Esophagus squamous epithelium (tissue), 5 donors: ENCODE data around the gene PDPK1. TPM values are rescaled to one million over a fixed set of nuclear protein-coding genes. Genes with fewer than 3 reads are reported as not detected.

Experiments
- DNase-seq: peaks from one replicate; lab custom pipeline; 2025; lab: John Stamatoyannopoulos, UW
- H3K27ac ChIP-seq, 4 donors: fragments of 200-600 bp; sonication (generic); one replicate each; pipeline ENCODE4 v1.5.1; 2016 to 2019; ENCODE audit warnings: mild to moderate bottlenecking in 1 of 4
- H3K27me3 ChIP-seq, 4 donors: fragments of 200-600 bp; sonication (generic); 1 replicate in 3 of 4; 2 replicates in 1 of 4; pipeline versions ENCODE4 v1.5.1 to v1.6.0; 2017 to 2021; ENCODE audit warnings: antibody characterized with exemption in 1 of 4
- H3K36me3 ChIP-seq, 3 donors: fragments of 200-600 bp; sonication (generic); one replicate each; pipeline ENCODE4 v1.5.1; 2016 to 2019
- H3K4me1 ChIP-seq, 3 donors: fragments of 200-600 bp; sonication (generic); one replicate each; pipeline ENCODE4 v1.5.1; 2017 to 2019
- H3K4me3 ChIP-seq, 4 donors: fragments of 200-600 bp; sonication (generic); 1 replicate in 3 of 4; 2 replicates in 1 of 4; pipeline ENCODE4 v1.5.1; 2016 to 2019; ENCODE audit warnings: mild to moderate bottlenecking in 2 of 4, moderate library complexity in 1 of 4
- H3K9me3 ChIP-seq, 3 donors: fragments of 200-600 bp; sonication (generic); one replicate each; pipeline ENCODE4 v1.5.1; 2016 to 2019
- POLR2A ChIP-seq, 4 donors: fragments of 450-650 bp; IDR thresholded peaks; one replicate each; pipeline ENCODE4 v1.6.1; 2017; ENCODE audit warnings: antibody characterized with exemption in 4 of 4, mild to moderate bottlenecking in 4 of 4, moderate library complexity in 3 of 4
- WGBS, 2 donors: methylation state at CpG; one replicate each; pipeline ENCODE4 v1.1.5; 2018; 5-methylcytosine and 5-hydroxymethylcytosine counted together
- intact Hi-C: fragments of 100-400 bp; cut with DNase I; formaldehyde crosslinking; loops from one replicate; pipeline ENCODE4 v1.15.0; 2022
- total RNA-seq, 4 donors: library from RNA; depleted of rRNA; stranded (reverse); fragments of >200 nt; gene quantifications; one replicate each; pipeline ENCODE4 v1.1.0, GENCODE V29; 2016
- TF ChIP-seq, protein P1 (sequence below), 6 experiments: fragments of 450-650 bp in 4 of 6; fragments of 200-600 bp in 2 of 6; sonication (generic) in 2 of 6; IDR thresholded peaks; one replicate each; pipeline ENCODE4 v1.5.1; 2016 to 2019; ENCODE audit warnings: antibody characterized with exemption in 6 of 6, mild to moderate bottlenecking in 4 of 6, moderate library complexity in 4 of 6
- donor health status: DM: yes; HTN: yes; CAD: no.

The PDPK1 gene
- total RNA-seq, 4 donors from 2014 or later: 18.3 to 28.2 (median 23.3) TPM

DNA sequence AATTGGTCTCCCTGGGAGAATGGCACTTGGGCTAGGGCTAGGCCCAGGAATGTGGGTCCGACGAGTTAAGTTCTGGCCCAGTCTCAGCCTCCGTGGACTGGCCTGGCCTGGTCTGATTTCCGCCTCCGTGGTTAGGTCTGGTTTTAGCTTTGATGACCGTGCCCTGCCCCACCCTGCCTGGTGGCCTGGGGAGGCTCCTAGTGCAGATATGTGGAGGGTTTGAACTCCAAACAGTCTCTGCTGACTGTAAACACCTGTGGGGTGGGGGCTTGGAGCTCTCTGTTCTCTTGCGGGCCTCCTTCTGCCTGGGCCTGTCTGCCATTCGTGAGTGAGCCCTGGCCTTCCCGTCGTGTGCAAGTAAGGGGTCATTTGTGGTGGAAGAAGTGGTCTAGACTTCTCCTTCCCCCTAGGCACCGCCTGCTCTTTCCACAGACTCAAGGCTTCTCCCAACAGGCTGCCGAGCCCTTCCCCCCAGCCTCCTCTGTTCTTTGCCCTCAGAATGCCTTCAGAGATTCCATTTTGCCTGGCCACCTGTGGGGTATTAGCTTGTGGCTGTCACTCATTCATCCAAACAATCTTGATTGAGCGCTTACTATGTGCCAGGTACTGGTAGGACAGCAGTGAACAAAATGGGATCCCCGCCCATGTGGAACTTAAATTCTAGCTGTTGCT lies 22.5 kb upstream of the PDPK1 start:
- H3K27ac ChIP-seq: peak overlapping the region; percentile 97 to 100 (median 98)
- peak overlapping the region; percentile 89 to 94 (median 91) for H3K4me3 ChIP-seq
- intact Hi-C loops: no loop called here
- H3K27me3 ChIP-seq: no peaks in the 10 kb centered on the region
- peak in 1 of 4 donors; percentile 23 for TF ChIP-seq POLR2A (IDR thresholded peaks at IDR 0.05)
- TF ChIP-seq, protein P1, sequence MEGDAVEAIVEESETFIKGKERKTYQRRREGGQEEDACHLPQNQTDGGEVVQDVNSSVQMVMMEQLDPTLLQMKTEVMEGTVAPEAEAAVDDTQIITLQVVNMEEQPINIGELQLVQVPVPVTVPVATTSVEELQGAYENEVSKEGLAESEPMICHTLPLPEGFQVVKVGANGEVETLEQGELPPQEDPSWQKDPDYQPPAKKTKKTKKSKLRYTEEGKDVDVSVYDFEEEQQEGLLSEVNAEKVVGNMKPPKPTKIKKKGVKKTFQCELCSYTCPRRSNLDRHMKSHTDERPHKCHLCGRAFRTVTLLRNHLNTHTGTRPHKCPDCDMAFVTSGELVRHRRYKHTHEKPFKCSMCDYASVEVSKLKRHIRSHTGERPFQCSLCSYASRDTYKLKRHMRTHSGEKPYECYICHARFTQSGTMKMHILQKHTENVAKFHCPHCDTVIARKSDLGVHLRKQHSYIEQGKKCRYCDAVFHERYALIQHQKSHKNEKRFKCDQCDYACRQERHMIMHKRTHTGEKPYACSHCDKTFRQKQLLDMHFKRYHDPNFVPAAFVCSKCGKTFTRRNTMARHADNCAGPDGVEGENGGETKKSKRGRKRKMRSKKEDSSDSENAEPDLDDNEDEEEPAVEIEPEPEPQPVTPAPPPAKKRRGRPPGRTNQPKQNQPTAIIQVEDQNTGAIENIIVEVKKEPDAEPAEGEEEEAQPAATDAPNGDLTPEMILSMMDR (IDR thresholded peaks at IDR 0.05): no peak
- 16 to 26% methylated on average over 8 of the region's 14 CpGs for WGBS, 2 donors
- H3K9me3 ChIP-seq: no peaks in the 10 kb centered on the region
- peaks cover 0 to 23% (median 7%) of the 10 kb centered on the region in 3 donors for H3K36me3 ChIP-seq
- peaks cover 60 to 80% (median 60%) of the 10 kb centered on the region in 3 donors for H3K4me1 ChIP-seq
- no peak for DNase-seq

DNA sequence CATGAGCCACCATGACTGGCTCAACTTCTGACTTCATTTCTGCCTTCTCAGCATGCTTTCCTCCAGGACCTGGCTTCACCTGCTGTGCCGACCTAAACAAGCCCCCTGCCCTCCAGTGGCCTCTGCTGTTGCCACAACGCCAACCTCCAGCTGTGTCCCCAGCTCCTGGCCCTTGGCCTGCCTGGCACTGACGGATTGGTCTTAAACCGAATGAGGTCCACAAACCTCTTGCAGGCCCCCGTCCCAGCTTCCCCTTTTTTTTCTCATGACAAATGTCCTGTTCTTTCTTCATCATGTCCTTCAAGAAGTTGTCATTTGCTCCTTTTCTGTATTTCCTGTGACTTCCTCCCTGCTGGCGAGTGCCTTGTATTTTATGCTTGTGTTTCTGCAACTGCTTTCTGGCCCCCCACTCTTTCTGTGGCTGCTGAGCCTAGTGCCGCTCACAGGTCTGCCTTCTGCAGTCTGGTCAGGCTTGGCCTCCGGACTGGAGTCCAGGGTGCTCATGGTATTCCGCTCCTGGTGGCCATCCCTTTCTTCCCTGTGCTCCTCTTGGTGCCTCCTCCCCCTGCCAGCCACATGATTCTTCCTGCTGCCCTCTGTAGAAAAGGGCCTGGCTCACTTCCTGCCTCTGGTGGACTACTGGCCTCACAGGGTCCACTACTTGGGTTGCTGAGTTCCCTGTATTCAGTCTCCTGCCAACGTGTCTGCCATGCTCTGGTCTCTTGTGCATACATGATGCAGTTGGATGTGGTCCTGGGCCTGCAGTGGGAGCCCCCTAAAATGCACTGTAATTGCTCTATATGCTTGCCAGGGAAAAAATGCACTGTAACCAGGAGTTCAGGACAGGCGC lies 21.2 kb upstream of the PDPK1 start:
- peak in 1 of 4 donors; percentile 6 for TF ChIP-seq POLR2A (IDR thresholded peaks at IDR 0.05)
- TF ChIP-seq, protein P1 (IDR thresholded peaks at IDR 0.05): no peak

DNA sequence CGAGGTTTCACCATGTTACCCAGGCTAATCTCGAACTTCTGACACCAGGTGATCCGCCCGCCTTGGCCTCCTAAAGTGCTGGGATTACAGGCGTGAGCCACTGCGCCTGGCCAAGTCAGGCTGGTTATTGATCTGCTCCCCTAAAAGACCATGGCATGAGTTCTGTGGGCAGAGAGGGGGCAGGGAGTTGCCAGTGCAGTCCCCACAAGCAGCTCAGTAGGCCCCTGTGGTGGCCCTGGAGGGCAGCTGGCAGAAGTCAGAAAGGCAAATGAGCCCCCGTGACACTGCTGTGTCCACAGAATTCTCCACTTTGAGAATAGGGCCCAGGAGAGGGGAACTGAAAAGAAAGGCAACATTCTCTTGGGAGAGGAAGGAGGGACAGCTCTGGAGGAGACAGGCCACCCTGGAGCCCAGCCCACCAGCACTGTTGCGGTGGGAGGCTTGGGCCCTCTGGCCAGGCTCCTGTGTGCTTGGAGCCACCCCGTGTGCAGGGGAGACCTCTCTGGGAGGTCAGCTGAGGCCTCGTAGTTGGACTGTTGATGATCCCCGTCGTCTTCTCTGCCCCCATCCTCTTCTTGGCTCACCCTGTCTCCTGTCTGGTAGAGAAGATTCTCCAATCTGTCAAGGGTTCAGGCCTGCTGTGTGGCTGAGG lies 19.7 kb upstream of the PDPK1 start:
- intact Hi-C loops: no loop called here
- 65 to 89% methylated on average over 5 of the region's 12 CpGs for WGBS, 2 donors
- Histone ChIP-seq H3K9me3 (no peaks in the 10 kb centered on the region), H3K36me3 (peaks cover 0 to 37% (median 9%) of the 10 kb centered on the region in 3 donors), H3K27ac (peak overlapping the region; percentile 93 to 100 (median 98)), H3K4me1 (peaks cover 61 to 80% (median 61%) of the 10 kb centered on the region in 3 donors), H3K4me3 (no peak overlapping the region), H3K27me3 (no peaks in the 10 kb centered on the region)
- DNase-seq: no peak
- TF ChIP-seq, protein P1 (IDR thresholded peaks at IDR 0.05): no peak
- TF ChIP-seq POLR2A (IDR thresholded peaks at IDR 0.05): no peak

More for the DNA sequence above, 21.2 kb upstream of the PDPK1 start:
- H3K36me3 ChIP-seq: peaks cover 0 to 23% (median 7%) of the 10 kb centered on the region in 3 donors
- peaks cover 65 to 84% (median 69%) of the 10 kb centered on the region in 3 donors for H3K4me1 ChIP-seq
- H3K27ac ChIP-seq: peak overlapping the region; percentile 93 to 100 (median 98)
- peak overlapping the region in 3 of 4 donors; percentile 89 to 94 (median 92) for H3K4me3 ChIP-seq
- no peaks in the 10 kb centered on the region for H3K27me3 ChIP-seq
- no peak for DNase-seq
- WGBS, 2 donors: 52 to 62% methylated on average over 10 of the region's 11 CpGs
- no peaks in the 10 kb centered on the region for H3K9me3 ChIP-seq
- intact Hi-C loops: no loop called here

DNA sequence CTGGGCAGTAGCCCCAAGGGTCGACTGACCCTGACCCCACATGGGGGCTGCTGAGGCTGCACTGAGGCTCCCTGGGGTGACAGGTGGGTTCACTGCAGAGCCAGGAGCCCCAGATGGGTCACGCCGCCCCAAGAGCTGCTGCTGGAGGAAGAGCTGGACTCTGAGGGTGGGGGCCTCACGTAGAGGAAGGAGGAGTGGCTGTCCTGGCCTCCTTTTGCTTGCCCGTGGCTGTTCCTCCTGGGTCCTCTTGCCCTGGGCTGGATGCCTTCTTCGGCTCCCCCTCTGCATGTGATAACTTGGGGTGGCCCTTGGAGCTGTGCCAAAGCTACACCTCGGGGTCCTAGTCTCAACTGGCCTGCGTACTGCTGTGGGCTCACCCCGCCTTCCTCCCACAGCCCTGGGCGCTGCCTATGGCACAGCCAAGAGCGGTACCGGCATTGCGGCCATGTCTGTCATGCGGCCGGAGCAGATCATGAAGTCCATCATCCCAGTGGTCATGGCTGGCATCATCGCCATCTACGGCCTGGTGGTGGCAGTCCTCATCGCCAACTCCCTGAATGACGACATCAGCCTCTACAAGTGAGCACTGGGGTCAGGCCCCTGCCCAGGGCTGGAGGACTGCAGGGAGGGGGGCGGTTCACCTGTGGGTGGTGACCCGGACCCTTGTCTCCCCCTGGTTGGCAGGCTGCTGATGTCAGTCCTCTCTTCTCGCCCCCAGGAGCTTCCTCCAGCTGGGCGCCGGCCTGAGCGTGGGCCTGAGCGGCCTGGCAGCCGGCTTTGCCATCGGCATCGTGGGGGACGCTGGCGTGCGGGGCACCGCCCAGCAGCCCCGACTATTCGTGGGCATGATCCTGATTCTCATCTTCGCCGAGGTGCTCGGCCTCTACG lies 18.8 kb upstream of the PDPK1 start:
- peaks cover 5 to 46% (median 17%) of the 10 kb centered on the region in 3 donors for H3K36me3 ChIP-seq
- H3K27me3 ChIP-seq: no peaks in the 10 kb centered on the region
- H3K4me1 ChIP-seq: peaks cover 57 to 76% (median 58%) of the 10 kb centered on the region in 3 donors
- no peak for DNase-seq
- no peaks in the 10 kb centered on the region for H3K9me3 ChIP-seq
- TF ChIP-seq, protein P1 (IDR thresholded peaks at IDR 0.05): no peak
- TF ChIP-seq POLR2A (IDR thresholded peaks at IDR 0.05): no peak
- peak overlapping the region; percentile 93 to 100 (median 98) for H3K27ac ChIP-seq
- H3K4me3 ChIP-seq: peak overlapping the region in 3 of 4 donors; percentile 50 to 85 (median 75)
- 76 to 88% methylated on average over 10 to 19 of the region's 39 CpGs for WGBS, 2 donors
- intact Hi-C loops: no loop called here
